HepG2 (cell line): ENCODE results near the gene C1orf115. TPM values are rescaled to one million over a fixed set of nuclear protein-coding genes. Genes with fewer than 3 reads are reported as not detected.

Experiments used
- BHLHE40 ChIP-seq: IDR thresholded peaks from 2 replicates; pipeline ENCODE4 v1.6.1; 2011; ENCODE audit warnings: low read length, improper control_type of control experiment
- CAMTA2 ChIP-seq: sonication (generic); formaldehyde crosslinking; IDR thresholded peaks from 2 replicates; pipeline ENCODE4 v1.4.0; 2020; ENCODE audit warnings: mild to moderate bottlenecking, missing genetic modification reagents, borderline replicate concordance
- CHD4 ChIP-seq: fragments of 200-600 bp; sonication (generic); IDR thresholded peaks from 2 replicates; pipeline ENCODE4 v1.7.0; 2017; ENCODE audit warnings: mild to moderate bottlenecking, low read length, borderline replicate concordance
- EED ChIP-seq: sonication (generic); formaldehyde crosslinking; IDR thresholded peaks from 2 replicates; pipeline ENCODE4 v1.5.0; 2020; ENCODE audit warnings: mild to moderate bottlenecking, missing genetic modification reagents
- ETV6 ChIP-seq: sonication (generic); formaldehyde crosslinking; conservative IDR thresholded peaks from 2 replicates; pipeline ENCODE4 v1.4.0; 2020; ENCODE audit warnings: missing genetic modification reagents
- HHEX ChIP-seq: IDR thresholded peaks from 2 replicates; pipeline ENCODE4 v1.6.1; 2016; ENCODE audit warnings: control low read depth
- KDM6A ChIP-seq: IDR thresholded peaks from 2 replicates; pipeline ENCODE4 v1.6.1; 2016; ENCODE audit warnings: low read depth
- MIXL1 ChIP-seq: IDR thresholded peaks from 2 replicates; pipeline ENCODE4 v1.6.1; 2016
- MTF2 ChIP-seq: sonication (generic); formaldehyde crosslinking; IDR thresholded peaks from 2 replicates; pipeline ENCODE4 v1.5.0; 2020; ENCODE audit warnings: missing genetic modification reagents, borderline replicate concordance
- PAWR ChIP-seq: sonication (generic); formaldehyde crosslinking; IDR thresholded peaks from 2 replicates; pipeline ENCODE4 v1.4.0; 2020; ENCODE audit warnings: missing genetic modification reagents, mild to moderate bottlenecking, borderline replicate concordance
- RFX5 ChIP-seq: IDR thresholded peaks from 2 replicates; pipeline ENCODE4 v1.6.1; 2011; ENCODE audit warnings: low read depth, low read length, improper control_type of control experiment
- TBX3 ChIP-seq: fragments of 450-650 bp; IDR thresholded peaks from 2 replicates; pipeline ENCODE4 v1.6.1; 2017; ENCODE audit warnings: antibody characterized with exemption, mild to moderate bottlenecking, inconsistent platforms, borderline replicate concordance
- TMF1 ChIP-seq: sonication (generic); formaldehyde crosslinking; IDR thresholded peaks from 2 replicates; pipeline ENCODE4 v1.8.1; 2022; ENCODE audit warnings: low read depth, missing genetic modification reagents
- TOPORS ChIP-seq: sonication (generic); formaldehyde crosslinking; IDR thresholded peaks from 2 replicates; pipeline ENCODE4 v1.8.0; 2023; ENCODE audit warnings: mild to moderate bottlenecking, missing genetic modification reagents
- YY1 ChIP-seq: IDR thresholded peaks from 2 replicates; pipeline ENCODE4 v1.6.1; 2011; ENCODE audit warnings: low read length, low read depth, moderate library complexity, mild to moderate bottlenecking; ENCODE audit not compliant: insufficient read depth, insufficient replicate concordance
- ZFP62 ChIP-seq: sonication (generic); formaldehyde crosslinking; IDR thresholded peaks from 2 replicates; pipeline ENCODE4 v1.4.0; 2020; ENCODE audit warnings: missing genetic modification reagents
- ZNF207 ChIP-seq: fragments of 450-650 bp; IDR thresholded peaks from 2 replicates; pipeline ENCODE4 v1.6.1; 2016; ENCODE audit warnings: antibody characterized with exemption, borderline replicate concordance
- ZNF337 ChIP-seq: sonication (generic); formaldehyde crosslinking; IDR thresholded peaks from 2 replicates; pipeline ENCODE4 v1.5.1; 2020; ENCODE audit warnings: missing genetic modification reagents, low read depth, mild to moderate bottlenecking, borderline replicate concordance
- ZNF367 ChIP-seq: sonication (generic); formaldehyde crosslinking; IDR thresholded peaks from 2 replicates; pipeline ENCODE4 v1.4.0; 2020; ENCODE audit warnings: missing genetic modification reagents, borderline replicate concordance
- ZNF703 ChIP-seq: sonication (generic); formaldehyde crosslinking; IDR thresholded peaks from 2 replicates; pipeline ENCODE4 v1.5.1; 2020; ENCODE audit warnings: missing genetic modification reagents, mild to moderate bottlenecking, moderate library complexity, borderline replicate concordance
- ZSCAN25 ChIP-seq: sonication (generic); formaldehyde crosslinking; IDR thresholded peaks from 2 replicates; pipeline ENCODE4 v1.8.0; 2022; ENCODE audit warnings: mild to moderate bottlenecking, missing genetic modification reagents
- ZZZ3 ChIP-seq: sonication (generic); formaldehyde crosslinking; IDR thresholded peaks from 2 replicates; pipeline ENCODE4 v1.4.0; 2020; ENCODE audit warnings: missing genetic modification reagents, mild to moderate bottlenecking, borderline replicate concordance
- polyA plus RNA-seq, 8 experiments: library from polyadenylated mRNA; depleted of rRNA in 3 of 8; stranded (reverse) in 7 of 8; unstranded in 1 of 8; fragments of >200 nt; fragmentation: Illumina TruSeq in 4 of 8; extraction: Trizol in 4 of 8; gene quantifications; 2 replicates each; pipeline versions ENCODE4 v1.2.1 to v1.2.3, GENCODE V29; 2011 to 2016; ENCODE audit warnings: low read depth in 4 of 8, missing spikeins in 1 of 8, mixed read lengths in 1 of 8; ENCODE audit not compliant: insufficient read depth in 1 of 8
- total RNA-seq, 5 experiments: library from RNA; depleted of rRNA; stranded (reverse); fragments of >200 nt; fragmentation: Illumina TruSeq; extraction: Trizol; gene quantifications; 2 replicates each; pipeline ENCODE4 v1.2.3, GENCODE V29; 2016; ENCODE audit warnings: low read depth in 1 of 5
- TF ChIP-seq, protein P1 (sequence below): sonication (generic); formaldehyde crosslinking; IDR thresholded peaks from 2 replicates; pipeline ENCODE4 v1.4.0; 2020; ENCODE audit warnings: missing genetic modification reagents
- TF ChIP-seq, protein P2 (sequence below): sonication (generic); formaldehyde crosslinking; IDR thresholded peaks from 2 replicates; pipeline ENCODE4 v1.5.0; 2020; ENCODE audit warnings: mild to moderate bottlenecking, missing genetic modification reagents
- TF ChIP-seq, protein P3 (sequence below): sonication (generic); formaldehyde crosslinking; IDR thresholded peaks from 2 replicates; pipeline ENCODE4 v1.8.0; 2022; ENCODE audit warnings: mild to moderate bottlenecking, missing genetic modification reagents, moderate library complexity
- TF ChIP-seq, protein P4 (sequence below), 2 experiments: sonication (generic) in 1 of 2; formaldehyde crosslinking in 1 of 2; IDR thresholded peaks; 2 replicates each; pipeline versions ENCODE4 v1.5.1 to v1.6.1; 2011 to 2020; ENCODE audit warnings: borderline replicate concordance in 1 of 2, low read depth in 1 of 2, low read length in 1 of 2, mild to moderate bottlenecking in 1 of 2, missing genetic modification reagents in 1 of 2, moderate library complexity in 1 of 2

The C1orf115 gene
- total and polyA plus RNA-seq, 2 of the 13 experiments (the other 11 are each of a cell fraction or from before 2014, with no cell fraction given), result 25.2 to 85.9 TPM

DNA sequence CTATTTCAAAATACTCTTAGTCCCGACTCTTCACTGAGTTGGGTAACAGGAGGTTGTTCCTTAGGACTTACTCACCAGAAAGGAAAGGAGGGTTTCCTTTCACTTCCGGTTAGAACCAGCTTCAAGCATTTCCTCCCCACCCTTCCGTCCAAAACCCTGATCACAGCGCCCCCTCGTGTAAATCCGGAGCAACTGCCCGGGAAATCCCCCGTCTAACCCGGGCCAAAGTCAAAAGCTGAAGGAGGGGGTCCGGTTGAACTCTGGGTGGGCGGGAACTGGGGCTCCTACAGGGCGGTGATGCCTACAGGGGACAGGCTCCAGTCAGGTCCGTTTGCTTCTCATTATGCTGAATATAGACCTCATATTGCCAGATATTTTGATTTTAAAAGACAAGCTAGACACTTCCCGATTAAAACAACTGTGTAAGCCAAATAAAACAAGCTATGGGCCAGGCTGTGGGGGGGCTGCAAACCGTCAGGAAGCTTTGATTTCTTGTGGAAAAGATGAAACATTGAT lies 43.0 kb downstream of the C1orf115 start (continued):
- TF ChIP-seq, protein P1, sequence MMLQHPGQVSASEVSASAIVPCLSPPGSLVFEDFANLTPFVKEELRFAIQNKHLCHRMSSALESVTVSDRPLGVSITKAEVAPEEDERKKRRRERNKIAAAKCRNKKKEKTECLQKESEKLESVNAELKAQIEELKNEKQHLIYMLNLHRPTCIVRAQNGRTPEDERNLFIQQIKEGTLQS, result no peak
- TF ChIP-seq ZNF337 (CRISPR knock-in tag) (no peak), ZNF207 (no peak), BHLHE40 (no peak), TMF1 (CRISPR knock-in tag) (no peak), ZFP62 (CRISPR knock-in tag) (no peak), TOPORS (CRISPR knock-in tag) (no peak), PAWR (CRISPR knock-in tag) (no peak), ZNF703 (CRISPR knock-in tag) (no peak), CHD4 (no peak), ZNF367 (CRISPR knock-in tag) (no peak), MIXL1 (CRISPR knock-in tag) (no peak), HHEX (CRISPR knock-in tag) (no peak), ZZZ3 (no peak), ZSCAN25 (CRISPR knock-in tag) (no peak), YY1 (no peak), TBX3 (no peak), KDM6A (CRISPR knock-in tag) (no peak), EED (CRISPR knock-in tag) (no peak), MTF2 (CRISPR knock-in tag) (no peak), RFX5 (no peak), CAMTA2 (CRISPR knock-in tag) (no peak), ETV6 (no peak)
- TF ChIP-seq, protein P2, sequence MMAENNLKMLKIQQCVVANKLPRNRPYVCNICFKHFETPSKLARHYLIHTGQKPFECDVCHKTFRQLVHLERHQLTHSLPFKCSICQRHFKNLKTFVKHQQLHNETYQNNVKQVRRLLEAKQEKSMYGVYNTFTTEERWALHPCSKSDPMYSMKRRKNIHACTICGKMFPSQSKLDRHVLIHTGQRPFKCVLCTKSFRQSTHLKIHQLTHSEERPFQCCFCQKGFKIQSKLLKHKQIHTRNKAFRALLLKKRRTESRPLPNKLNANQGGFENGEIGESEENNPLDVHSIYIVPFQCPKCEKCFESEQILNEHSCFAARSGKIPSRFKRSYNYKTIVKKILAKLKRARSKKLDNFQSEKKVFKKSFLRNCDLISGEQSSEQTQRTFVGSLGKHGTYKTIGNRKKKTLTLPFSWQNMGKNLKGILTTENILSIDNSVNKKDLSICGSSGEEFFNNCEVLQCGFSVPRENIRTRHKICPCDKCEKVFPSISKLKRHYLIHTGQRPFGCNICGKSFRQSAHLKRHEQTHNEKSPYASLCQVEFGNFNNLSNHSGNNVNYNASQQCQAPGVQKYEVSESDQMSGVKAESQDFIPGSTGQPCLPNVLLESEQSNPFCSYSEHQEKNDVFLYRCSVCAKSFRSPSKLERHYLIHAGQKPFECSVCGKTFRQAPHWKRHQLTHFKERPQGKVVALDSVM (CRISPR knock-in tag), result no peak
- TF ChIP-seq, protein P3, sequence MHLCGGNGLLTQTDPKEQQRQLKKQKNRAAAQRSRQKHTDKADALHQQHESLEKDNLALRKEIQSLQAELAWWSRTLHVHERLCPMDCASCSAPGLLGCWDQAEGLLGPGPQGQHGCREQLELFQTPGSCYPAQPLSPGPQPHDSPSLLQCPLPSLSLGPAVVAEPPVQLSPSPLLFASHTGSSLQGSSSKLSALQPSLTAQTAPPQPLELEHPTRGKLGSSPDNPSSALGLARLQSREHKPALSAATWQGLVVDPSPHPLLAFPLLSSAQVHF (CRISPR knock-in tag), result no peak
- TF ChIP-seq, protein P4, sequence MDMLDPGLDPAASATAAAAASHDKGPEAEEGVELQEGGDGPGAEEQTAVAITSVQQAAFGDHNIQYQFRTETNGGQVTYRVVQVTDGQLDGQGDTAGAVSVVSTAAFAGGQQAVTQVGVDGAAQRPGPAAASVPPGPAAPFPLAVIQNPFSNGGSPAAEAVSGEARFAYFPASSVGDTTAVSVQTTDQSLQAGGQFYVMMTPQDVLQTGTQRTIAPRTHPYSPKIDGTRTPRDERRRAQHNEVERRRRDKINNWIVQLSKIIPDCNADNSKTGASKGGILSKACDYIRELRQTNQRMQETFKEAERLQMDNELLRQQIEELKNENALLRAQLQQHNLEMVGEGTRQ (IDR thresholded peaks at IDR 0.05; ENCODE audit: low read depth, low read length), result no peak
- TF ChIP-seq, protein P4 (CRISPR knock-in tag; IDR thresholded peaks at IDR 0.05; ENCODE audit: borderline replicate concordance), result no peak
